Stimulated activated naive CD8-positive, alpha-beta T cell treated with anti-CD3 and anti-CD28 coated beads, Interleukin-15, Interleukin-2, amounts not matched to agents 100 U/mL and 50 U/mL, for 24 hours (primary cell): ENCODE measurements around the gene KCNK15.

ENCODE experiments used
- ATAC-seq: fragments of 150-1000 bp; cut with Tn5 transposase; one replicate; pipeline ENCODE4 v1.10.0; 2021
- DNase-seq: peaks from one replicate; pipeline ENCODE4 v3.0.0; 2021

The KCNK15 gene

GRCh38 chr20:44715499-44716308 is 30.0 kb upstream of the KCNK15 start:
- DNase-seq, result no peak
- ATAC-seq, result no peak

GRCh38 chr20:44716309-44717106 is 29.2 kb upstream of the KCNK15 start:
- DNase-seq (no peak), ATAC-seq (no peak)

GRCh38 chr20:44717986-44718385 is 27.7 kb upstream of the KCNK15 start:
- no peak for DNase-seq
- no peak for ATAC-seq

- DNase-seq, result no peak
- ATAC-seq, result no peak
Measured at GRCh38 chr20:44719841-44720240, 25.8 kb upstream of the KCNK15 start.

- no peak for DNase-seq
- no peak for ATAC-seq
Measured at GRCh38 chr20:44720621-44720996, 25.1 kb upstream of the KCNK15 start.

GRCh38 chr20:44720997-44721784 is 24.5 kb upstream of the KCNK15 start:
- no peak for DNase-seq
- ATAC-seq, result no peak

GRCh38 chr20:44721785-44722054 is 23.9 kb upstream of the KCNK15 start:
- no peak for ATAC-seq
- no peak for DNase-seq

- no peak for ATAC-seq
- no peak for DNase-seq
Measured at GRCh38 chr20:44722990-44723389, 22.7 kb upstream of the KCNK15 start.

GRCh38 chr20:44723391-44723790 is 22.3 kb upstream of the KCNK15 start:
- DNase-seq (no peak), ATAC-seq (no peak)

GRCh38 chr20:44723798-44724362 is 21.8 kb upstream of the KCNK15 start:
- ATAC-seq, result no peak
- DNase-seq, result no peak

GRCh38 chr20:44724423-44725091 is 21.1 kb upstream of the KCNK15 start:
- ATAC-seq, result no peak
- DNase-seq, result no peak

GRCh38 chr20:44725837-44726236 is 19.8 kb upstream of the KCNK15 start:
- no peak for DNase-seq
- no peak for ATAC-seq

GRCh38 chr20:44727039-44727438 is 18.6 kb upstream of the KCNK15 start:
- ATAC-seq (no peak), DNase-seq (no peak)

- ATAC-seq (no peak), DNase-seq (no peak)
Measured at GRCh38 chr20:44727651-44728050, 18.0 kb upstream of the KCNK15 start.

- no peak for ATAC-seq
- no peak for DNase-seq
Measured at GRCh38 chr20:44728801-44729443, 16.7 kb upstream of the KCNK15 start.

- DNase-seq (no peak), ATAC-seq (no peak)
Measured at GRCh38 chr20:44730441-44730840, 15.2 kb upstream of the KCNK15 start.

- no peak for DNase-seq
- no peak for ATAC-seq
Measured at GRCh38 chr20:44731657-44732056, 14.0 kb upstream of the KCNK15 start.

- no peak for DNase-seq
- ATAC-seq, result peak; percentile 41
Measured at GRCh38 chr20:44732327-44732726, 13.3 kb upstream of the KCNK15 start.

- ATAC-seq (peak; percentile 50), DNase-seq (peak; percentile 70)
Measured at GRCh38 chr20:44733341-44734069, 12.2 kb upstream of the KCNK15 start.

- ATAC-seq, result no peak
- no peak for DNase-seq
Measured at GRCh38 chr20:44734938-44735337, 10.7 kb upstream of the KCNK15 start.

GRCh38 chr20:44735816-44736169 is 9.9 kb upstream of the KCNK15 start:
- DNase-seq, result no peak
- ATAC-seq, result no peak
